Uterus (tissue), 2 donors: ENCODE measurements around the gene PIF1.

Experiments used
- POLR2A ChIP-seq, 2 donors: fragments of 450-650 bp; IDR thresholded peaks; one replicate each; pipeline ENCODE4 v1.6.1; 2016; ENCODE audit warnings: antibody characterized with exemption in 2 of 2, mild to moderate bottlenecking in 1 of 2, moderate library complexity in 1 of 2
- TF ChIP-seq, protein P1 (sequence below), 4 experiments: fragments of 200-600 bp in 2 of 4; fragments of 450-650 bp in 2 of 4; sonication (generic) in 2 of 4; IDR thresholded peaks; one replicate each; pipeline ENCODE4 v1.5.1; 2016 to 2019; ENCODE audit warnings: antibody characterized with exemption in 4 of 4, mild to moderate bottlenecking in 2 of 4, moderate library complexity in 1 of 4

DNA sequence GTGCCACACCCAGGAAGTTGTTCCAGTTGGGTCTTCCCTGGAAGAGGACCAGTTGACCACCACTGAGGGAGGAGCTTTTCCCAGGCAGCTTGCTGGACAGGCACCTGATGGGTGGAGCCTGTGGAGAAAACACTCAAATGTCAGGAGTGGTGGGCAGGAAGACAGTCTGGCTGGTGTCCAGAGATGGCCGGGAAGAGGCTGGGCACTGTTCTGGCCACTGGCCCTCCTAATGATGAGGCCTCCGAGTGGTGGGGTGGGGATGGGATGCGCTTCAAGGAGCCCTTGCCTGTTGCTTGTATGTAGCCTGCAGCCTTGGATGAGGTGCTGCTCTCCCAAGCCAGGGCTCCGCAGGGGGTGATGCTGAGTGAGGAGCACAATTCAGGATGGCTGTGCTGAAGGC, 28.6 kb upstream of the PIF1 start:
- TF ChIP-seq, protein P1, sequence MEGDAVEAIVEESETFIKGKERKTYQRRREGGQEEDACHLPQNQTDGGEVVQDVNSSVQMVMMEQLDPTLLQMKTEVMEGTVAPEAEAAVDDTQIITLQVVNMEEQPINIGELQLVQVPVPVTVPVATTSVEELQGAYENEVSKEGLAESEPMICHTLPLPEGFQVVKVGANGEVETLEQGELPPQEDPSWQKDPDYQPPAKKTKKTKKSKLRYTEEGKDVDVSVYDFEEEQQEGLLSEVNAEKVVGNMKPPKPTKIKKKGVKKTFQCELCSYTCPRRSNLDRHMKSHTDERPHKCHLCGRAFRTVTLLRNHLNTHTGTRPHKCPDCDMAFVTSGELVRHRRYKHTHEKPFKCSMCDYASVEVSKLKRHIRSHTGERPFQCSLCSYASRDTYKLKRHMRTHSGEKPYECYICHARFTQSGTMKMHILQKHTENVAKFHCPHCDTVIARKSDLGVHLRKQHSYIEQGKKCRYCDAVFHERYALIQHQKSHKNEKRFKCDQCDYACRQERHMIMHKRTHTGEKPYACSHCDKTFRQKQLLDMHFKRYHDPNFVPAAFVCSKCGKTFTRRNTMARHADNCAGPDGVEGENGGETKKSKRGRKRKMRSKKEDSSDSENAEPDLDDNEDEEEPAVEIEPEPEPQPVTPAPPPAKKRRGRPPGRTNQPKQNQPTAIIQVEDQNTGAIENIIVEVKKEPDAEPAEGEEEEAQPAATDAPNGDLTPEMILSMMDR (IDR thresholded peaks at IDR 0.05): no peak
- TF ChIP-seq POLR2A (IDR thresholded peaks at IDR 0.05): no peak
